CD14-positive monocyte (primary cell): ENCODE measurements around the gene NELFA. TPM values are rescaled to one million over a fixed set of nuclear protein-coding genes. Genes with fewer than 3 reads are reported as not detected.

ENCODE experiments used
- DNase-seq, 3 donors: peaks; one replicate each; pipeline ENCODE4 v3.0.0-alpha.2; 2011 to 2022
- H2AFZ ChIP-seq: 2 replicates; pipeline ENCODE4 v1.6.0; 2012; ENCODE audit warnings: mild to moderate bottlenecking, low read depth, low read length, inconsistent platforms; ENCODE audit not compliant: insufficient read depth, poor library complexity, severe bottlenecking
- H3K27ac ChIP-seq, 2 donors: 1 replicate in 1 of 2; 2 replicates in 1 of 2; pipeline ENCODE4 v1.5.1; 2012 to 2013; ENCODE audit warnings: low read length in 2 of 2, control low read depth in 1 of 2, inconsistent platforms in 1 of 2, low read depth in 1 of 2, mild to moderate bottlenecking in 1 of 2
- H3K27me3 ChIP-seq, 2 donors: one replicate each; pipeline versions ENCODE4 v1.6.0 to v1.6.1; 2011 to 2013; ENCODE audit warnings: low read length in 2 of 2; ENCODE audit not compliant: control insufficient read depth in 2 of 2, insufficient read depth in 2 of 2
- H3K36me3 ChIP-seq, 2 donors: replicated peaks in 1 of 2; 1 replicate in 1 of 2; 2 replicates in 1 of 2; pipeline versions ENCODE4 v1.5.1 to v1.6.1; 2012 to 2013; ENCODE audit warnings: low read length in 2 of 2, control low read depth in 1 of 2, inconsistent platforms in 1 of 2, mild to moderate bottlenecking in 1 of 2; ENCODE audit not compliant: insufficient read depth in 2 of 2, control insufficient read depth in 1 of 2
- H3K4me1 ChIP-seq, 2 donors: 1 replicate in 1 of 2; 2 replicates in 1 of 2; pipeline versions ENCODE4 v1.5.1 to v1.6.1; 2012 to 2013; ENCODE audit warnings: low read length in 2 of 2, control low read depth in 1 of 2, inconsistent platforms in 1 of 2, mild to moderate bottlenecking in 1 of 2, moderate library complexity in 1 of 2; ENCODE audit not compliant: insufficient read depth in 2 of 2, control insufficient read depth in 1 of 2
- H3K4me2 ChIP-seq: replicated peaks from 2 replicates; pipeline ENCODE3; 2012; ENCODE audit warnings: low read length, moderate library complexity, mild to moderate bottlenecking; ENCODE audit not compliant: poor library complexity, severe bottlenecking; ENCODE audit errors: extremely low read depth
- H3K4me3 ChIP-seq, 3 experiments: fragments of 200-600 bp in 1 of 3; sonication (generic) in 1 of 3; replicated peaks in 1 of 3; 1 replicate in 2 of 3; 2 replicates in 1 of 3; pipeline ENCODE4 v1.5.1; 2011 to 2013; ENCODE audit warnings: low read length in 3 of 3, mild to moderate bottlenecking in 3 of 3, control low read depth in 2 of 3, low read depth in 2 of 3, inconsistent platforms in 1 of 3, moderate library complexity in 1 of 3
- H3K79me2 ChIP-seq: 2 replicates; pipeline ENCODE4 v1.6.0; 2012; ENCODE audit warnings: mild to moderate bottlenecking, control low read depth, inconsistent platforms, low read length, moderate library complexity; ENCODE audit not compliant: insufficient read depth
- H3K9ac ChIP-seq: 2 replicates; pipeline ENCODE4 v1.6.0; 2017; ENCODE audit warnings: low read length, mild to moderate bottlenecking; ENCODE audit not compliant: insufficient read depth, poor library complexity, severe bottlenecking
- H3K9me3 ChIP-seq, 2 donors: replicated peaks in 1 of 2; 1 replicate in 1 of 2; 2 replicates in 1 of 2; pipeline versions ENCODE4 v1.5.1 to v1.6.1; 2012 to 2013; ENCODE audit warnings: low read length in 2 of 2, control low read depth in 1 of 2; ENCODE audit not compliant: control insufficient read depth in 1 of 2, insufficient read depth in 1 of 2
- H4K20me1 ChIP-seq: 2 replicates; pipeline ENCODE4 v1.6.0; 2012; ENCODE audit warnings: mild to moderate bottlenecking, low read length, control low read depth, moderate library complexity; ENCODE audit not compliant: insufficient read depth
- H3K27ac Mint-ChIP-seq, 7 donors: one replicate each; pipeline ENCODE4 v1.8.0; 2020; ENCODE audit warnings: mild to moderate bottlenecking in 7 of 7, mixed read lengths in 7 of 7, moderate library complexity in 6 of 7, inconsistent platforms in 2 of 7
- H3K27me3 Mint-ChIP-seq, 3 donors: one replicate each; pipeline ENCODE4 v1.8.0; 2021 to 2022; ENCODE audit warnings: low read depth in 3 of 3, mild to moderate bottlenecking in 3 of 3, mixed read lengths in 3 of 3, moderate library complexity in 3 of 3, inconsistent platforms in 1 of 3
- H3K36me3 Mint-ChIP-seq, 2 donors: one replicate each; pipeline ENCODE4 v1.8.0; 2020; ENCODE audit warnings: mixed read lengths in 2 of 2, inconsistent platforms in 1 of 2, mild to moderate bottlenecking in 1 of 2
- H3K4me1 Mint-ChIP-seq: one replicate; pipeline ENCODE4 v1.8.0; 2020; ENCODE audit warnings: mild to moderate bottlenecking, mixed read lengths
- H3K4me3 Mint-ChIP-seq, 2 donors: one replicate each; pipeline ENCODE4 v1.8.0; 2020; ENCODE audit warnings: mild to moderate bottlenecking in 2 of 2, mixed read lengths in 2 of 2, moderate library complexity in 1 of 2
- H3K9me3 Mint-ChIP-seq, 7 donors: one replicate each; pipeline ENCODE4 v1.8.0; 2020 to 2022; ENCODE audit warnings: mixed read lengths in 7 of 7, mild to moderate bottlenecking in 6 of 7, moderate library complexity in 6 of 7, inconsistent platforms in 2 of 7
- WGBS: methylation state at CpG from one replicate; pipeline ENCODE4 v1.1.5; 2013; ENCODE audit warnings: missing lambda C conversion rate; ENCODE audit not compliant: insufficient coverage; 5-methylcytosine and 5-hydroxymethylcytosine counted together
- intact Hi-C, 2 donors: fragments of 100-400 bp; cut with micrococcal nuclease; formaldehyde crosslinking; loops; one replicate each; pipeline versions ENCODE4 v1.15.0 to v1.15.1; 2023
- polyA plus RNA-seq, 3 donors: library from polyadenylated mRNA; depleted of rRNA in 1 of 3; unstranded in 2 of 3; stranded (reverse) in 1 of 3; fragments of 300-500 nt in 2 of 3; fragments of >200 nt in 1 of 3; fragmentation: Illumina TruSeq in 2 of 3; gene quantifications; 1 replicate in 2 of 3; 2 replicates in 1 of 3; pipeline ENCODE4 v1.2.3, GENCODE V29; 2012 to 2021
- TF ChIP-seq, protein P1 (sequence below): fragments of 200-600 bp; IDR thresholded peaks from one replicate; pipeline ENCODE4 v1.8.0; 2022; ENCODE audit warnings: antibody characterized with exemption, mild to moderate bottlenecking

The NELFA gene
- polyA plus RNA-seq, 3 donors = 10.0 to 22.1 (median 10.5) TPM

DNA sequence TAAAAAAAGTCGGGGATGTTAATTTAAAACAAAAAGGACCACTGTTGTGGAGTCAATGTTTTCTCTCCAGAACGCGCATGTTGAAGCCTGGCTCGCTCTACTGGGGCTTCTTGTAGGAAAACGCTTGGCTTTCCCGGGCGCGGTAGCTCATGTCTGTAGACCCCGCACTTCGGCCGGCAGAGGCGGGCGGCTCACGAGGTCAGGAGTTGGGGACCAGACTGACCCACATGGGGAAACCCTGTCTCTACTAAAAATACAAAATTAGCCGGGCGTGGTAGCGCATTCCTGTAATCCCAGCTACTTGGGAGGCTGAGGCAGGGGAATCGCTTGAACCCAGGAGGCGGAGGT, 15.6 kb downstream of the NELFA start:
- Mint-ChIP-seq H3K4me1 (peaks cover 4% of the 10 kb centered on the region), H3K27ac (no peak overlapping the region), H3K36me3 (peaks cover 47 to 65% of the 10 kb centered on the region in 2 donors), H3K9me3 (peaks cover 7 to 18% (median 13%) of the 10 kb centered on the region in 7 donors), H3K27me3 (no peaks in the 10 kb centered on the region), H3K4me3 (no peak overlapping the region)
- H3K4me2 ChIP-seq = no peak overlapping the region
- H3K9ac ChIP-seq = no peak overlapping the region
- no peaks in the 10 kb centered on the region for H3K27me3 ChIP-seq
- over 99% methylated on average over 14 of the region's 19 CpGs for WGBS
- H3K4me3 ChIP-seq = no peak overlapping the region
- no peak overlapping the region for H2AFZ ChIP-seq
- H3K9me3 ChIP-seq = peaks cover 7 to 13% of the 10 kb centered on the region in 2 donors
- peaks cover 31 to 53% of the 10 kb centered on the region in 2 donors for H3K36me3 ChIP-seq
- TF ChIP-seq, protein P1, sequence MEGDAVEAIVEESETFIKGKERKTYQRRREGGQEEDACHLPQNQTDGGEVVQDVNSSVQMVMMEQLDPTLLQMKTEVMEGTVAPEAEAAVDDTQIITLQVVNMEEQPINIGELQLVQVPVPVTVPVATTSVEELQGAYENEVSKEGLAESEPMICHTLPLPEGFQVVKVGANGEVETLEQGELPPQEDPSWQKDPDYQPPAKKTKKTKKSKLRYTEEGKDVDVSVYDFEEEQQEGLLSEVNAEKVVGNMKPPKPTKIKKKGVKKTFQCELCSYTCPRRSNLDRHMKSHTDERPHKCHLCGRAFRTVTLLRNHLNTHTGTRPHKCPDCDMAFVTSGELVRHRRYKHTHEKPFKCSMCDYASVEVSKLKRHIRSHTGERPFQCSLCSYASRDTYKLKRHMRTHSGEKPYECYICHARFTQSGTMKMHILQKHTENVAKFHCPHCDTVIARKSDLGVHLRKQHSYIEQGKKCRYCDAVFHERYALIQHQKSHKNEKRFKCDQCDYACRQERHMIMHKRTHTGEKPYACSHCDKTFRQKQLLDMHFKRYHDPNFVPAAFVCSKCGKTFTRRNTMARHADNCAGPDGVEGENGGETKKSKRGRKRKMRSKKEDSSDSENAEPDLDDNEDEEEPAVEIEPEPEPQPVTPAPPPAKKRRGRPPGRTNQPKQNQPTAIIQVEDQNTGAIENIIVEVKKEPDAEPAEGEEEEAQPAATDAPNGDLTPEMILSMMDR = no peak
- intact Hi-C loops = no loop called here
- H4K20me1 ChIP-seq = peaks cover 77% of the 10 kb centered on the region
- H3K79me2 ChIP-seq = peaks cover 61% of the 10 kb centered on the region
- DNase-seq = no peak
- H3K27ac ChIP-seq = no peak overlapping the region
- H3K4me1 ChIP-seq = no peaks in the 10 kb centered on the region

- Histone ChIP-seq H3K9ac (no peak overlapping the region), H3K4me1 (no peaks in the 10 kb centered on the region), H3K4me3 (no peak overlapping the region), H3K27ac (no peak overlapping the region), H2AFZ (no peak overlapping the region), H3K79me2 (peaks cover 56% of the 10 kb centered on the region), H3K9me3 (peaks cover 1 to 7% of the 10 kb centered on the region in 2 donors), H3K36me3 (peaks cover 36 to 53% of the 10 kb centered on the region in 2 donors), H4K20me1 (peaks cover 72% of the 10 kb centered on the region), H3K27me3 (no peaks in the 10 kb centered on the region), H3K4me2 (no peak overlapping the region)
- Mint-ChIP-seq H3K4me1 (peaks cover 4% of the 10 kb centered on the region), H3K9me3 (peaks cover 2 to 12% (median 10%) of the 10 kb centered on the region in 7 donors), H3K27ac (no peak overlapping the region), H3K4me3 (no peak overlapping the region), H3K36me3 (peaks cover 45 to 65% of the 10 kb centered on the region in 2 donors), H3K27me3 (no peaks in the 10 kb centered on the region)
- intact Hi-C loops = no loop called here
- 96% methylated on average over 45 of the region's 45 CpGs for WGBS
- DNase-seq = no peak
- TF ChIP-seq, protein P1 = no peak
Measured at GRCh38 chr4:1992468-1993168, 16.2 kb downstream of the NELFA start.
